GM19452 (cell line): ENCODE results near the gene KBTBD4.
"Not testable (repeated sequence)": the region's sequence is repeated elsewhere in the genome, so short reads cannot be mapped to it uniquely, and the experiment has no call there.

ENCODE experiments used
- ATAC-seq: cut with Tn5 transposase; IDR thresholded peaks from one replicate; pipeline ENCODE4 v1.9.1; 2021; ENCODE audit not compliant: unreplicated experiment

KBTBD4 gene

GRCh38 chr11:47530721-47531120 lies 48.0 kb downstream of the KBTBD4 start:
- ATAC-seq: not testable (repeated sequence)

- no peak for ATAC-seq
These were observed 48.8 kb downstream of the KBTBD4 start for GRCh38 chr11:47529951-47530350.

GRCh38 chr11:47527186-47527585 lies 51.6 kb downstream of the KBTBD4 start:
- no peak for ATAC-seq

GRCh38 chr11:47526032-47526431 lies 52.7 kb downstream of the KBTBD4 start:
- ATAC-seq: not testable (repeated sequence)

GRCh38 chr11:47524291-47524874 lies 54.4 kb downstream of the KBTBD4 start:
- no peak for ATAC-seq

GRCh38 chr11:47523490-47524225 lies 55.1 kb downstream of the KBTBD4 start:
- ATAC-seq: peak; percentile 50
